A549 (cell line): ENCODE measurements around the gene CCDC154. TPM values are rescaled to one million over a fixed set of nuclear protein-coding genes. Genes with fewer than 3 reads are reported as not detected.

Source experiments
- ATAC-seq, 2 experiments: fragments of 200-7000 bp in 1 of 2; fragments of >200 bp in 1 of 2; cut with Nextera tagmentation in 1 of 2; cut with Tn5 transposase in 1 of 2; 3 replicates each; pipeline versions ENCODE4 v1.8.0 to v1.9.1; 2018 to 2020; ENCODE audit warnings: mild to moderate bottlenecking in 1 of 2, moderate library complexity in 1 of 2
- CTCF ChIA-PET: fragments of 300-600 bp; sonication (Branson Sonifier 250); formaldehyde crosslinking; extraction: SDS; loops from one replicate; lab custom pipeline; 2021; ENCODE audit warnings: antibody characterized with exemption, inconsistent platforms; lab: Yijun Ruan, JAX
- POLR2A ChIA-PET: fragments of 350-600 bp; formaldehyde crosslinking; extraction: SDS; loops from one replicate; lab custom pipeline; 2021; ENCODE audit warnings: antibody characterized with exemption, inconsistent platforms; lab: Yijun Ruan, JAX
- DNase-seq, 2 experiments: peaks; one replicate each; pipeline versions ENCODE4 v3.0.0 to v3.0.0-alpha.2; 2011 to 2016; ENCODE audit warnings: low read depth in 1 of 2, low spot score in 1 of 2
- FAIRE-seq: peaks from 2 replicates; lab custom pipeline; 2011; peaks lifted over from hg19 to GRCh38; lab: Jason Lieb, UNC
- H3K27ac ChIP-seq, 2 experiments: fragments of >200 bp; sonication (Bioruptor Twin); formaldehyde crosslinking; 3 replicates each; pipeline ENCODE4 v1.5.1; 2016 to 2017
- H3K4me1 ChIP-seq: fragments of >200 bp; sonication (Bioruptor Twin); formaldehyde crosslinking; 3 replicates; pipeline ENCODE4 v1.6.1; 2016
- H3K4me2 ChIP-seq: fragments of >200 bp; sonication (Bioruptor Twin); formaldehyde crosslinking; 3 replicates; pipeline ENCODE4 v1.6.1; 2016
- H3K4me3 ChIP-seq: fragments of >200 bp; sonication (Bioruptor Twin); formaldehyde crosslinking; 3 replicates; pipeline ENCODE4 v1.5.1; 2016
- H3K9me3 ChIP-seq: fragments of >200 bp; sonication (Bioruptor Twin); formaldehyde crosslinking; 3 replicates; pipeline ENCODE4 v1.6.1; 2016
- BHLHE40 ChIP-seq: IDR thresholded peaks from 2 replicates; pipeline ENCODE4 v1.6.1; 2012; ENCODE audit warnings: low read depth, low read length, inconsistent platforms
- CBX2 ChIP-seq: fragments of 200-600 bp; sonication (generic); IDR thresholded peaks from 2 replicates; pipeline ENCODE4 v1.6.1; 2016; ENCODE audit warnings: low read depth, mild to moderate bottlenecking, borderline replicate concordance
- ESRRA ChIP-seq: fragments of 150-350 bp; IDR thresholded peaks from 2 replicates; pipeline ENCODE4 v1.6.1; 2014; ENCODE audit warnings: mild to moderate bottlenecking, low read length, borderline replicate concordance
- FOSL2 ChIP-seq, 2 experiments: fragments of 450-650 bp in 1 of 2; fragments of >200 bp in 1 of 2; sonication (Bioruptor Twin) in 1 of 2; formaldehyde crosslinking; IDR thresholded peaks; 2 replicates each; pipeline versions ENCODE4 v1.5.0 to v1.6.1; 2016 to 2020; ENCODE audit warnings: mild to moderate bottlenecking in 1 of 2, moderate library complexity in 1 of 2
- HOXB13 ChIP-seq: fragments of 250-450 bp; sonication (Bioruptor Pico); IDR thresholded peaks from 2 replicates; pipeline ENCODE4 v1.5.0; 2020; ENCODE audit warnings: low read depth, mild to moderate bottlenecking, moderate library complexity
- HOXB5 ChIP-seq: fragments of 250-450 bp; sonication (Bioruptor Pico); IDR thresholded peaks from 2 replicates; pipeline ENCODE4 v1.5.0; 2020; ENCODE audit warnings: mild to moderate bottlenecking, moderate library complexity
- MAFK ChIP-seq: fragments of 450-650 bp; IDR thresholded peaks from 2 replicates; pipeline ENCODE4 v1.6.1; 2014; ENCODE audit not compliant: partially characterized antibody
- MYC ChIP-seq: IDR thresholded peaks from 2 replicates; pipeline ENCODE4 v1.6.1; 2012; ENCODE audit warnings: mild to moderate bottlenecking, inconsistent platforms, low read length, improper control_type of control experiment, borderline replicate concordance
- NFE2L2 ChIP-seq: fragments of 150-350 bp; conservative IDR thresholded peaks from 2 replicates; pipeline ENCODE4 v1.6.1; 2014; ENCODE audit warnings: low read length
- NPAS2 ChIP-seq: fragments of 250-450 bp; sonication (Bioruptor Pico); IDR thresholded peaks from 2 replicates; pipeline ENCODE4 v1.8.0; 2022; ENCODE audit warnings: mild to moderate bottlenecking, moderate library complexity, borderline replicate concordance
- PHF8 ChIP-seq: fragments of 200-600 bp; sonication (generic); IDR thresholded peaks from 2 replicates; pipeline ENCODE4 v1.6.1; 2016; ENCODE audit warnings: low read depth, mild to moderate bottlenecking, antibody characterized with exemption, moderate library complexity, borderline replicate concordance
- POLR2AphosphoS2 ChIP-seq: conservative IDR thresholded peaks from 2 replicates; pipeline ENCODE4 v1.6.1; 2012; ENCODE audit warnings: low read length, improper control_type of control experiment, inconsistent platforms
- RARB ChIP-seq: fragments of 250-450 bp; sonication (Bioruptor Pico); IDR thresholded peaks from 2 replicates; pipeline ENCODE4 v1.8.0; 2021; ENCODE audit warnings: mild to moderate bottlenecking, moderate library complexity
- RFX5 ChIP-seq: fragments of 450-650 bp; IDR thresholded peaks from 2 replicates; pipeline ENCODE4 v1.7.1; 2014; ENCODE audit warnings: antibody characterized with exemption, mild to moderate bottlenecking, moderate library complexity
- SMC3 ChIP-seq: fragments of >200 bp; sonication (Bioruptor Twin); formaldehyde crosslinking; IDR thresholded peaks from 3 replicates; pipeline ENCODE4 v1.6.1; 2018; ENCODE audit warnings: inconsistent platforms
- TFCP2L1 ChIP-seq: fragments of 250-450 bp; sonication (Bioruptor Pico); IDR thresholded peaks from 2 replicates; pipeline ENCODE4 v1.5.0; 2021; ENCODE audit warnings: mild to moderate bottlenecking
- TP53 ChIP-seq: fragments of 250-450 bp; sonication (Bioruptor Pico); IDR thresholded peaks from 2 replicates; pipeline ENCODE4 v1.5.0; 2021; ENCODE audit warnings: mild to moderate bottlenecking, moderate library complexity
- ZFP36 ChIP-seq: fragments of 450-650 bp; IDR thresholded peaks from 2 replicates; pipeline ENCODE4 v1.6.1; 2014; ENCODE audit warnings: borderline replicate concordance; ENCODE audit not compliant: partially characterized antibody
- WGBS: methylation state at CpG from one replicate; pipeline ENCODE4 v1.1.6; 2017; ENCODE audit errors: missing lambda C conversion rate; 5-methylcytosine and 5-hydroxymethylcytosine counted together
- polyA plus RNA-seq, 4 experiments: library from polyadenylated mRNA; depleted of rRNA in 3 of 4; stranded (reverse); fragments of >200 nt; fragmentation: RNase III in 1 of 4; extraction: RNeasy Plus Mini Kit Qiagen cat#74134 plus additional on column Dnase treatment in 1 of 4; gene quantifications; 2 replicates in 3 of 4; 3 replicates in 1 of 4; pipeline ENCODE4 v1.2.3, GENCODE V29; 2011 to 2017
- TF ChIP-seq, protein P1 (sequence below): IDR thresholded peaks from 2 replicates; pipeline ENCODE4 v1.6.1; 2012
- TF ChIP-seq, protein P2 (sequence below): fragments of >200 bp; sonication (Bioruptor Twin); formaldehyde crosslinking; IDR thresholded peaks from 3 replicates; pipeline ENCODE4 v1.5.1; 2016
- TF ChIP-seq, protein P3 (sequence below): fragments of 250-450 bp; sonication (Bioruptor Pico); IDR thresholded peaks from 2 replicates; pipeline ENCODE4 v1.5.0; 2021; ENCODE audit warnings: mild to moderate bottlenecking, moderate library complexity, borderline replicate concordance
- TF ChIP-seq, protein P4 (sequence below): fragments of >200 bp; sonication (Bioruptor Twin); formaldehyde crosslinking; IDR thresholded peaks from 3 replicates; pipeline ENCODE4 v1.6.1; 2016

CCDC154 gene
- polyA plus RNA-seq, 2 of the 4 experiments (the other 2 are of a cell fraction): 0.16 to 0.74 TPM

DNA sequence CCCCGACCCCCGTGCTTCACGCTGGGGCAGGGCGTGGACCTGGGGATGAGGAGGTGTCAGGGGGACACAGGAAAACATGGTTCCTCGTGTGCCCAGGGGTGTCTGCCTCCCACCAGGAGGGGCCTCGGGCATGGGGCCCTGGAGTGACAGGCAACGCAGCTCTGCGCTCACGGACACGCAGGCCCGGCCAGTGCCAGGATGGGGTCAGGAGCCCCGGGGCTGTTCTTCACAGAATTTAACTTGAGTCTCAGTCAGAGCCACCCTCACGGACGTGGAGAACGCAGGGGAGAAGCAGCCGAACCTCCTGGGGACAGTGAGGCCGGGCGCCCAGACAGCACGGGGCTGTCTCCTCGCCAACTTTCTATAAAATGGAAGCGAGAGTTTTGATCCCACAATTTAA, 46.6 kb downstream of the CCDC154 start:
- POLR2A ChIA-PET: no interaction called here

DNA sequence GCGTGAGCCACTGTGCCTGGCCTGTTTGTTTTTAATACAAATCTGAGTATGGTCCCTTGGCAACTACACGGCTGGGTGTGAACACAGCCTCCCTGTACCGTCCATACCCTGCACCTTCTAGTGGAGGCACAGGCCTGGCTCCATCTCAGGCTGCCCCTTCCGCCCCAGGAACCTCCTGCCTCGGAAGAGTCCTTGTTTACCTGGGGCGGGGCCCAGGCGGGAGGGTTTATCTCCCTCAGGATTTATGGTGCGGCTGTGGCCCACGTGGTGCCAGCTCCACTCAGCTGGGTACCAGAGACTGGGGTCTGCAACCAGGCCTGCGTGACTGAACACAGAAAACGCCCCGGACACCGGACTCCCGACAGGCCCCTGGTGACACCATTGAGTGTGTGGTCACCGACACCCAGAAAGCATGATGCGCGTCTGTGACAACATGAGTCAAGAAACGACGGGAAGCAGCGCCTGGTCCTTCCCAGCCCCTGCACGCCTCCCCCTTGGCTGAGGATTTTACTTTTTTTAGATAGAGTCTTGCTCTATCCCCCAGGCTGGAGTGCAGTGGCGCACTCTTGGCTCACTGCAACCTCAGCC, 48.8 kb downstream of the CCDC154 start:
- 89% methylated on average over 22 of the region's 22 CpGs for WGBS
- no peak overlapping the region for H3K4me3 ChIP-seq
- CTCF ChIA-PET: interaction anchor here (0.8 to 1.7 kb wide), 2 partner anchors 10 to 12 kb away, joined by 4 to 6 read pairs; no protein-coding TSS in a partner anchor
- no peak overlapping the region for H3K4me2 ChIP-seq
- FAIRE-seq (no peak), DNase-seq (no peak), ATAC-seq (no peak)
- no peaks in the 10 kb centered on the region for H3K4me1 ChIP-seq
- H3K27ac ChIP-seq: no peak overlapping the region
- no peak for TF ChIP-seq POLR2AphosphoS2
- TF ChIP-seq, all 56 proteins: peak for 0
- POLR2A ChIA-PET: no interaction called here
- no peaks in the 10 kb centered on the region for H3K9me3 ChIP-seq

More for the DNA sequence above, 46.6 kb downstream of the CCDC154 start:
- Histone ChIP-seq H3K9me3 (no peaks in the 10 kb centered on the region), H3K4me2 (no peak overlapping the region), H3K4me3 (no peak overlapping the region), H3K27ac (no peak overlapping the region), H3K4me1 (no peaks in the 10 kb centered on the region)
- CTCF ChIA-PET: interaction anchor here (0.9 to 1.5 kb wide), 3 partner anchors 10 to 34 kb away, joined by 3 to 5 read pairs (median 4); no protein-coding TSS in a partner anchor
- no peak for TF ChIP-seq HOXB5 (CRISPR knock-in tag)
- TF ChIP-seq FOSL2 (IDR thresholded peaks at IDR 0.05): no peak
- no peak for TF ChIP-seq FOSL2 (CRISPR knock-in tag; IDR thresholded peaks at IDR 0.05)
- TF ChIP-seq, protein P1, sequence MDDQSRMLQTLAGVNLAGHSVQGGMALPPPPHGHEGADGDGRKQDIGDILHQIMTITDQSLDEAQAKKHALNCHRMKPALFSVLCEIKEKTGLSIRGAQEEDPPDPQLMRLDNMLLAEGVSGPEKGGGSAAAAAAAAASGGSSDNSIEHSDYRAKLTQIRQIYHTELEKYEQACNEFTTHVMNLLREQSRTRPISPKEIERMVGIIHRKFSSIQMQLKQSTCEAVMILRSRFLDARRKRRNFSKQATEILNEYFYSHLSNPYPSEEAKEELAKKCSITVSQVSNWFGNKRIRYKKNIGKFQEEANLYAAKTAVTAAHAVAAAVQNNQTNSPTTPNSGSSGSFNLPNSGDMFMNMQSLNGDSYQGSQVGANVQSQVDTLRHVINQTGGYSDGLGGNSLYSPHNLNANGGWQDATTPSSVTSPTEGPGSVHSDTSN: no peak
- no peak for TF ChIP-seq NFE2L2
- no peak for TF ChIP-seq TFCP2L1
- TF ChIP-seq CBX2: no peak
- no peak for TF ChIP-seq SMC3
- TF ChIP-seq, protein P2, sequence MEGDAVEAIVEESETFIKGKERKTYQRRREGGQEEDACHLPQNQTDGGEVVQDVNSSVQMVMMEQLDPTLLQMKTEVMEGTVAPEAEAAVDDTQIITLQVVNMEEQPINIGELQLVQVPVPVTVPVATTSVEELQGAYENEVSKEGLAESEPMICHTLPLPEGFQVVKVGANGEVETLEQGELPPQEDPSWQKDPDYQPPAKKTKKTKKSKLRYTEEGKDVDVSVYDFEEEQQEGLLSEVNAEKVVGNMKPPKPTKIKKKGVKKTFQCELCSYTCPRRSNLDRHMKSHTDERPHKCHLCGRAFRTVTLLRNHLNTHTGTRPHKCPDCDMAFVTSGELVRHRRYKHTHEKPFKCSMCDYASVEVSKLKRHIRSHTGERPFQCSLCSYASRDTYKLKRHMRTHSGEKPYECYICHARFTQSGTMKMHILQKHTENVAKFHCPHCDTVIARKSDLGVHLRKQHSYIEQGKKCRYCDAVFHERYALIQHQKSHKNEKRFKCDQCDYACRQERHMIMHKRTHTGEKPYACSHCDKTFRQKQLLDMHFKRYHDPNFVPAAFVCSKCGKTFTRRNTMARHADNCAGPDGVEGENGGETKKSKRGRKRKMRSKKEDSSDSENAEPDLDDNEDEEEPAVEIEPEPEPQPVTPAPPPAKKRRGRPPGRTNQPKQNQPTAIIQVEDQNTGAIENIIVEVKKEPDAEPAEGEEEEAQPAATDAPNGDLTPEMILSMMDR: no peak
- no peak for TF ChIP-seq ESRRA
- TF ChIP-seq MYC: no peak
- TF ChIP-seq MAFK: no peak
- TF ChIP-seq TP53: no peak
- no peak for TF ChIP-seq HOXB13 (CRISPR knock-in tag)
- no peak for TF ChIP-seq NPAS2
- TF ChIP-seq BHLHE40: no peak
- no peak for TF ChIP-seq PHF8
- no peak for TF ChIP-seq RFX5
- TF ChIP-seq RARB (CRISPR knock-in tag): no peak
- no peak for TF ChIP-seq ZFP36
- WGBS: 92% methylated on average over 17 of the region's 21 CpGs
- FAIRE-seq: no peak
- DNase-seq: no peak
- no peak for ATAC-seq

DNA sequence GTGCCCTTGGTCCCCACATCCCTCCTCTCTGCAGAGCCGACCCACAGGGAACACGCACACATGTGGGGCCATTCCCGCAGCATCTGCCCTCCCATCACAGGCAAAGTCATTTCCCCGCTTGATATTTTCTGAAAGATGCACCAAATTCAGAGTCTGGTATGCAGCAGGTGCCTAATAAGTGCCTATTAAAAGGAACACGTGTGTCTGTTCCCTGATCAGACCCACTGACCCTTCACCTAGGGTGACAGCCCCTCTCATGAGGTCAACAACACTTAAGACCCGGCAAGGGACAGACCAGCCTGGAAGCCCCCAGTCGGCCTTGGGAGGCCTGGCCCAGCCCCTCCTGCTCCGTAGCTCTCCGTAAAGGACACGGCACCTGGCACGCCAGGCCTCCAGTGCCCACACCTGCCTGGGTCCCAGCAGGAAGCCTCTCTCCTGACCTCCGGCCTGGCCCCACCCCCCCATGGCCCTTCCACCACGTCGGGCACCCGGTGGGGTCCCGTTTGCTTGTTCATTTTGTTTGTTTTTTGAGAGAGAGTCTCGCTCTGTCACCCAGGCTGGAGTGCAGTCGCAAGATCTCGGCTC, 49.9 kb downstream of the CCDC154 start:
- CTCF ChIA-PET: no interaction called here
- FAIRE-seq (no peak), ATAC-seq (no peak), DNase-seq (no peak)
- no peak overlapping the region for H3K4me2 ChIP-seq
- WGBS: 85% methylated on average over 16 of the region's 19 CpGs
- no peaks in the 10 kb centered on the region for H3K9me3 ChIP-seq
- H3K4me3 ChIP-seq: no peak overlapping the region
- TF ChIP-seq, protein P3, sequence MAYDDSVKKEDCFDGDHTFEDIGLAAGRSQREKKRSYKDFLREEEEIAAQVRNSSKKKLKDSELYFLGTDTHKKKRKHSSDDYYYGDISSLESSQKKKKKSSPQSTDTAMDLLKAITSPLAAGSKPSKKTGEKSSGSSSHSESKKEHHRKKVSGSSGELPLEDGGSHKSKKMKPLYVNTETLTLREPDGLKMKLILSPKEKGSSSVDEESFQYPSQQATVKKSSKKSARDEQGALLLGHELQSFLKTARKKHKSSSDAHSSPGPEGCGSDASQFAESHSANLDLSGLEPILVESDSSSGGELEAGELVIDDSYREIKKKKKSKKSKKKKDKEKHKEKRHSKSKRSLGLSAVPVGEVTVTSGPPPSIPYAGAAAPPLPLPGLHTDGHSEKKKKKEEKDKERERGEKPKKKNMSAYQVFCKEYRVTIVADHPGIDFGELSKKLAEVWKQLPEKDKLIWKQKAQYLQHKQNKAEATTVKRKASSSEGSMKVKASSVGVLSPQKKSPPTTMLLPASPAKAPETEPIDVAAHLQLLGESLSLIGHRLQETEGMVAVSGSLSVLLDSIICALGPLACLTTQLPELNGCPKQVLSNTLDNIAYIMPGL (CRISPR knock-in tag): no peak
- TF ChIP-seq, protein P4, sequence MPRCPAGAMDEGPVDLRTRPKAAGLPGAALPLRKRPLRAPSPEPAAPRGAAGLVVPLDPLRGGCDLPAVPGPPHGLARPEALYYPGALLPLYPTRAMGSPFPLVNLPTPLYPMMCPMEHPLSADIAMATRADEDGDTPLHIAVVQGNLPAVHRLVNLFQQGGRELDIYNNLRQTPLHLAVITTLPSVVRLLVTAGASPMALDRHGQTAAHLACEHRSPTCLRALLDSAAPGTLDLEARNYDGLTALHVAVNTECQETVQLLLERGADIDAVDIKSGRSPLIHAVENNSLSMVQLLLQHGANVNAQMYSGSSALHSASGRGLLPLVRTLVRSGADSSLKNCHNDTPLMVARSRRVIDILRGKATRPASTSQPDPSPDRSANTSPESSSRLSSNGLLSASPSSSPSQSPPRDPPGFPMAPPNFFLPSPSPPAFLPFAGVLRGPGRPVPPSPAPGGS: no peak
- TF ChIP-seq FOSL2 (IDR thresholded peaks at IDR 0.05) (no peak), FOSL2 (CRISPR knock-in tag; IDR thresholded peaks at IDR 0.05) (no peak)
- POLR2A ChIA-PET: no interaction called here
- no peak overlapping the region for H3K27ac ChIP-seq
- H3K4me1 ChIP-seq: no peaks in the 10 kb centered on the region
